Activated T-helper 17 cell treated with anti-CD3 and anti-CD28 coated beads, Interleukin-2, amount 50 U/mL, for 72 hours (primary cell): Measurements from ENCODE around the gene PUS7L. TPM values are rescaled to one million over a fixed set of nuclear protein-coding genes. Genes with fewer than 3 reads are reported as not detected.
"Not testable (repeated sequence)": the region's sequence is repeated elsewhere in the genome, so short reads cannot be mapped to it uniquely, and the experiment has no call there.

Source experiments
- ATAC-seq: fragments of 150-1000 bp; cut with Tn5 transposase; replicated peaks from 2 replicates; pipeline ENCODE4 v1.10.0; 2021; ENCODE audit warnings: mild to moderate bottlenecking, moderate library complexity
- H3K27ac Mint-ChIP-seq: one replicate; pipeline ENCODE4 v1.8.0; 2022; ENCODE audit warnings: mixed read lengths
- H3K27me3 Mint-ChIP-seq: one replicate; pipeline ENCODE4 v1.8.0; 2022; ENCODE audit warnings: mixed read lengths
- H3K36me3 Mint-ChIP-seq: one replicate; pipeline ENCODE4 v1.8.0; 2022; ENCODE audit warnings: low read depth, mild to moderate bottlenecking, mixed read lengths
- H3K4me1 Mint-ChIP-seq: one replicate; pipeline ENCODE4 v1.8.0; 2022; ENCODE audit warnings: mixed read lengths
- H3K4me3 Mint-ChIP-seq: one replicate; pipeline ENCODE4 v1.8.0; 2022; ENCODE audit warnings: mild to moderate bottlenecking, mixed read lengths
- H3K9me3 Mint-ChIP-seq: one replicate; pipeline ENCODE4 v1.8.0; 2022; ENCODE audit warnings: mixed read lengths
- total RNA-seq, 2 donors: library from RNA; stranded (reverse); gene quantifications; one replicate each; pipeline ENCODE4 v1.2.3, GENCODE V29; 2022

The PUS7L gene
- total RNA-seq, 2 donors from 2014 or later, result 18.6 to 22.4 TPM

DNA sequence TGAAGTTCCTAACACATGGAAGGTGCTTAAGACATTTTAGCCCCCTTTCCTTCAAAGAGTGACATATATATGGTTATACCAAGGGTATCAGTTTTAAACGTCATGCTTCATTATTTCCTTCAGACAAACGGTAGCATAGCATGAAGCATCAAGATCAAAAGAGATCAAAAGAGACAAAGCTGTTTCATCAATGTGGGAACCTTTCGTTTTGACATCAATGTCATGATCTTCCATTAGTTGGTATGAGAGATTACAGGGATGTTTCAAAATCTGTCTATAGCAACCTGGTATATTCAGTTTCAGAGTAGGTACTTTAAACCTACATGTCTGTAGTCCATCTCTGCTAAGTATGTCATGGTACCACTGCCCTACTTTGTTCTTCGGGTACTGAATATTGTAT lies 28.3 kb downstream of the PUS7L start:
- H3K27ac Mint-ChIP-seq, result no peak overlapping the region
- no peaks in the 10 kb centered on the region for H3K9me3 Mint-ChIP-seq
- H3K4me3 Mint-ChIP-seq, result no peak overlapping the region
- H3K27me3 Mint-ChIP-seq, result no peaks in the 10 kb centered on the region
- H3K36me3 Mint-ChIP-seq, result peaks cover 82% of the 10 kb centered on the region
- no peaks in the 10 kb centered on the region for H3K4me1 Mint-ChIP-seq
- ATAC-seq, result peak; percentile 75

DNA sequence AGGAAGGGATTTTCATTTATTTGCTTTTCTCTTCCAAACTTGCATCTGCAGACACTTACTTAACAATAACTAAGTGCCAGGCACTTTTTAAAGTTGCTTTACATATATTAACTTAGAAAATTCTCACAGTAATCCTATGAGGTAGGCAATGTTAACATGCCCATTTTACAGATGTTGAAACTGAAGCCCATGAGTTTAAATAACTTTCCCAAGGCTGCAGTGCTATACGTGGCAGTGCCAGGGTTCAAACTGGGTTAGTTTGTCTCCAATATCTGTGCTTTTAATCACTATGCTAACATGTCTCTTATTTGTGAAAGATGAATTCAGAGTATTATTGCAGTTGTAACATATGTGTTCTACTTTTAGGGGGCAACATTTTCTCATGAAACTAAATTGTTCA lies 29.9 kb downstream of the PUS7L start:
- no peak for ATAC-seq
- no peak overlapping the region for H3K4me3 Mint-ChIP-seq
- no peaks in the 10 kb centered on the region for H3K27me3 Mint-ChIP-seq
- no peak overlapping the region for H3K27ac Mint-ChIP-seq
- no peaks in the 10 kb centered on the region for H3K9me3 Mint-ChIP-seq
- H3K36me3 Mint-ChIP-seq, result peaks cover 74% of the 10 kb centered on the region
- no peaks in the 10 kb centered on the region for H3K4me1 Mint-ChIP-seq

- Mint-ChIP-seq H3K4me1 (no peaks in the 10 kb centered on the region), H3K9me3 (no peaks in the 10 kb centered on the region), H3K4me3 (no peak overlapping the region), H3K27me3 (no peaks in the 10 kb centered on the region), H3K36me3 (peaks cover 69% of the 10 kb centered on the region), H3K27ac (no peak overlapping the region)
- ATAC-seq, result no peak
These were observed 30.5 kb downstream of the PUS7L start for GRCh38 chr12:43728117-43728516.

DNA sequence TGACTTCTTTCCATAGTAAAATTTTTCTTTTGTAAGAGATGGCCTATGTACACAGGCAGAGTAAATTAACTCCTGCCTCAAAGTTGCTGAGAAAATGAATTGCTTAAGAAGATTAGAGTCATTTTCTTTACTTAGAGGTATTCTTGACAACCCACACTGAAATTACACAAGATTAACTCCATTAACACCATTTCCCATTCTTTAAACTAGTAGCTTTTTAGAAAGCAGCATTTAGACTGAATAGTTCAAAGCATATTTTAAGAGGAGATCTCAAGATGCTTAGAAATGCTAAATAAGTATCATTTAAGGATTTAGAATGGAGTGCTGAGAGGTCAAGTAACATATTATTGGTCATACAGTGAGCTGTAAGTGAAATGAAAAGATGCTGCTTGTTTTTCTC lies 35.5 kb downstream of the PUS7L start:
- H3K27ac Mint-ChIP-seq, result no peak overlapping the region
- peaks cover 25% of the 10 kb centered on the region for H3K36me3 Mint-ChIP-seq

GRCh38 chr12:43722621-43723020 lies 36.0 kb downstream of the PUS7L start:
- no peak overlapping the region for H3K4me3 Mint-ChIP-seq
- H3K27ac Mint-ChIP-seq, result no peak overlapping the region

More for the DNA sequence above, 35.5 kb downstream of the PUS7L start:
- Mint-ChIP-seq H3K4me1 (no peaks in the 10 kb centered on the region), H3K27me3 (no peaks in the 10 kb centered on the region), H3K4me3 (no peak overlapping the region), H3K9me3 (no peaks in the 10 kb centered on the region)
- ATAC-seq, result no peak

DNA sequence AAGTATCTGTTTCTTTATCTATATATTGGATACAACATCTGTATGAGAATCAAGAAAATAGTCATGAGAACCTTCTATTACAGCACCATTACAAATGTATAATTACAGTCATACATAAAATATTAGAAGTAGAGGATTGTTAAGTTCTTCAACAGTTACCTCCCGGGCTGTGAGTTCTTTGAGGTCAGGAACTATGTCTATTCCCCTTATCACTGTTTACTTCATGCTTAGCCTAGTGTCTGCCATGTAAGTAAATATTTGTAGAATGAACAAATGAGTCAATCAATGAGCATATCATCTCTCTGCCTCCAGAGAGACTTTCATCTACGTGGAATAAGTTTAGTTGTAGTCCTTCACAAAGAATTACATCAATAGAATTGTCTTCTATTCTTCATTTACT lies 47.2 kb downstream of the PUS7L start:
- H3K27ac Mint-ChIP-seq, result no peak overlapping the region
- peaks cover 9% of the 10 kb centered on the region for H3K9me3 Mint-ChIP-seq
- peaks cover 18% of the 10 kb centered on the region for H3K27me3 Mint-ChIP-seq
- ATAC-seq, result no peak
- H3K4me3 Mint-ChIP-seq, result no peak overlapping the region
- no peaks in the 10 kb centered on the region for H3K4me1 Mint-ChIP-seq
- no peaks in the 10 kb centered on the region for H3K36me3 Mint-ChIP-seq

More at GRCh38 chr12:43722621-43723020, 36.0 kb downstream of the PUS7L start:
- Mint-ChIP-seq H3K9me3 (no peaks in the 10 kb centered on the region), H3K36me3 (peaks cover 25% of the 10 kb centered on the region), H3K4me1 (no peaks in the 10 kb centered on the region), H3K27me3 (no peaks in the 10 kb centered on the region)
- ATAC-seq, result no peak

DNA sequence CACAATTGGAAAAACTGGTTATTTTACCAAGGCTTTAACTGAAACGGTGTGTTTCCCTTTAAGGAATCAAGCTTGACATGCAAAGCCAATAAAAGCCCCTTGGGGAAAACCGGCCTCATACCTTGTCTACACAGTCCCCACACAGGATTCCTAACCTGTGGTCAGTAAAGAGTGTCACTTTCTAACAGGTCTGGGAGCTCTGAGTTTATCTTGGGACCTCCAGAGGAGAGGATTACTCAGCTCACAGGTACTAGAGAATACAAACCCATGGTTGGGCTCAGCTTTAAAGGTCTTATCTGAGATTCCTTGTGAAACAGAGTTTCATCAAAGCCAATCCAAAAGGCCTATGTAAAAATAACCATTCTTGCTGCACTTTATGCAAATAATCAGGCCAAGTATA lies 54.8 kb downstream of the PUS7L start:
- not testable (repeated sequence) for H3K4me3 Mint-ChIP-seq, H3K27ac Mint-ChIP-seq, H3K36me3 Mint-ChIP-seq, H3K27me3 Mint-ChIP-seq, H3K4me1 Mint-ChIP-seq, H3K9me3 Mint-ChIP-seq, ATAC-seq

DNA sequence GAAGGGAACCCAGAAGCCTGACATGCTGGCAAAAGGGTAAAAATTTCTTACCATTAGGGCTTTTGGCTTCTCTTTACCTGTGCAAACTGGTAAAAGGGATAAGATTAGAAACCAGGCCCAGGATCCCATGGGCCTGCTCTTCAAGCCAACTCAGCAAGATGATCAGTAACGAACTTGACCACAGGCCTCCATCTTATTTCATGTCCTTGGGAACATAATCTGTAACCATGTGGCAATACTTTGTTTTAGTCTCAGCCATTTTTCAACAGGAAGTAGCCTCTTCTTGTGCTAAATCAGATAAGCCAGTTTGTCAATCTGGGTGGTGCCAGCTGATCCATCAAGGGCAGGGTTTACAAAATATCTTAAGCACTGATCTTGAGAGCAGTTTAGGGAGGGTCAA lies 57.4 kb downstream of the PUS7L start:
- H3K9me3 Mint-ChIP-seq, H3K27me3 Mint-ChIP-seq, ATAC-seq, H3K27ac Mint-ChIP-seq, H3K4me1 Mint-ChIP-seq, H3K4me3 Mint-ChIP-seq, H3K36me3 Mint-ChIP-seq: not testable (repeated sequence)

DNA sequence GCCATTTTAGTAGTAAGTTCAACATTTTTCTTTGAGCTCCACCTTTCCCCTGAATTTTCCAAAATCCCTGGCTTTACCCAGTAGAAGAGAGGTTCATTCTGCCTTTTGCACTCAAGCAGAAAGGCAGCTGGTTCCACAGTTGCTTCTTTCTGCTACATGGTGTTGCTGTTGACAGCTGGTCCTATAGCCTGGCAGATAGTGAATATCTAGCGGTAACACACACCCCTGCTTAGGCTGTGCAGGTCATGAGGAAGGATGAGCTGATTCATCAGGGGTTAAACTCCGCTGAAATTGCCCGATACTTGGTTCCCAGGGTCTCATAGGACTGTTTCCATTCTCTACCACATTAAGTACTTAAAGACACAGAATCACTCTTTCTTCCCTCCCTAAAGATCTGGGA lies 62.4 kb downstream of the PUS7L start:
- Mint-ChIP-seq H3K4me1 (no peaks in the 10 kb centered on the region), H3K27ac (no peak overlapping the region), H3K4me3 (no peak overlapping the region), H3K9me3 (no peaks in the 10 kb centered on the region), H3K27me3 (no peaks in the 10 kb centered on the region), H3K36me3 (no peaks in the 10 kb centered on the region)
- ATAC-seq, result no peak

- Mint-ChIP-seq H3K27ac (no peak overlapping the region), H3K27me3 (peaks cover 3% of the 10 kb centered on the region), H3K4me1 (no peaks in the 10 kb centered on the region), H3K4me3 (no peak overlapping the region), H3K36me3 (no peaks in the 10 kb centered on the region), H3K9me3 (no peaks in the 10 kb centered on the region)
- ATAC-seq, result no peak
These were observed 63.7 kb downstream of the PUS7L start for GRCh38 chr12:43694879-43695278.

DNA sequence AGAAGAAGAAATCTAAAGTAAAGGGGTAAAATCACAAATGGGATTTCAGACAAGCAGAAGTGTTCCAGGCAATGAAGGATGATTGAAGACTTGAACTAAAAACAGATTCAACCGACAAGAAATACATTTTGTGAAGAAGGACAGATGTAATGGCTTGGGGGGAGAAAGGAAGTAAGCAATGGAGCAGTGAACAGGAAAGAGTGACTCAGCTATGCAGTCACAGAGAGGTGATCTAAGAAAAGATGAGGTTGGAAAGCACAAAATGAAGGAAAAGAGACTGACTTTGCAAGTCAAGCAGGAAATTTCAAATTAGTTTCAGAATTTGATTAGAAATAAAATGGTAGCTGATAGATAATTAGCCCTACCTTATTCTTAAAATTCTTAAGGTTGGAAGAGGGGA lies 66.5 kb downstream of the PUS7L start:
- no peak for ATAC-seq
- Mint-ChIP-seq H3K27ac (no peak overlapping the region), H3K4me1 (no peaks in the 10 kb centered on the region), H3K36me3 (no peaks in the 10 kb centered on the region), H3K27me3 (peaks cover 15% of the 10 kb centered on the region), H3K4me3 (no peak overlapping the region), H3K9me3 (no peaks in the 10 kb centered on the region)

DNA sequence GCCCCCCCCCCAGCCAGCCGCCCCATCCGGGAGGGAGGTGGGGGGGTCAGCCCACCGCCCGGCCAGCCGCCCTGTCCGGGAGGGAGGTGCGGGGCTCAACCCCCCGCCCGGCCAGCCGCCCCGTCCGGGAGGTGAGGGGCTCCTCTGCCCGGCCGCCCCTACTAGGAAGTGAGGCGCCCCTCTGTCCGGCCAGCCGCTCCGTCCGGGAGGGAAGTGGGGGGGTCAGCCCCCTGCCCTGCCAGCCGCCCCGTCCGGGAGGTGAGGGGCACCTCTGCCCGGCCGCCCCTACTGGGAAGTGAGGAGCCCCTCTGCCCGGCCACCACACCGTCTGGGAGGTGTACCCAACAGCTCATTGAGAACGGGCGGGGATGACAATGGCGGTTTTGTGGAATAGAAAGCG lies 73.1 kb downstream of the PUS7L start:
- not testable (repeated sequence) for H3K9me3 Mint-ChIP-seq, H3K36me3 Mint-ChIP-seq, H3K27ac Mint-ChIP-seq, ATAC-seq, H3K4me1 Mint-ChIP-seq, H3K4me3 Mint-ChIP-seq
- H3K27me3 Mint-ChIP-seq, result peaks cover 13% of the 10 kb centered on the region

DNA sequence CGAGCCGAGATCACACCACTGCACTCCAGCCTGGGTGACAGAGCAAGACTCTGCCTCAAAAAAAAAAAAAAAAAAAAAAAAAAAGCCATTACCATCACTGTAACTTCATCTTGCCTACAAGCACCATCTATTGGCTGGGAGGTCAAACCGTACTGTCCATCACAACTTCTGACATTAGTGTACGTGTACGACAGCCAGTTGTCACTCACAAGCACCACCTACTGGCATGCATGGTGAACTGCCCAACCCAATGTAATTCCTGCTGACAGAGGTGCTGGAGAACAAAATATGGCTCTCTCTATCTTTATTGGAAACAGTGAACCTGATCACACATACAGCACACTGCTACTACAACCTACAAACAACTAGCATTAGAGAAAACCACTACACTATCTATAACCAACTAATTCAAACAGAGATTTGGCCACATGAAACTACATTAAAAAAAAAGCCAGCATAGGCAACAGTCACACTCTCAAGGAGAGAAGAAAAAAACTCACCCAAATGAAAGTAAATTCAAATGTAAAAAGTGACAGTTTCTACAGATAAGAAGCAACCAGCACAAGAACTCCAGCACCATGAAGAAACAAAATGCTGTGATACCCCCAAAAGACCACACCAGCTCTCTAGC lies 82.3 kb downstream of the PUS7L start:
- Mint-ChIP-seq H3K36me3 (no peaks in the 10 kb centered on the region), H3K9me3 (no peaks in the 10 kb centered on the region), H3K27me3 (peaks cover 18% of the 10 kb centered on the region), H3K27ac (no peak overlapping the region), H3K4me3 (no peak overlapping the region), H3K4me1 (no peaks in the 10 kb centered on the region)
- peak; percentile 53 for ATAC-seq

DNA sequence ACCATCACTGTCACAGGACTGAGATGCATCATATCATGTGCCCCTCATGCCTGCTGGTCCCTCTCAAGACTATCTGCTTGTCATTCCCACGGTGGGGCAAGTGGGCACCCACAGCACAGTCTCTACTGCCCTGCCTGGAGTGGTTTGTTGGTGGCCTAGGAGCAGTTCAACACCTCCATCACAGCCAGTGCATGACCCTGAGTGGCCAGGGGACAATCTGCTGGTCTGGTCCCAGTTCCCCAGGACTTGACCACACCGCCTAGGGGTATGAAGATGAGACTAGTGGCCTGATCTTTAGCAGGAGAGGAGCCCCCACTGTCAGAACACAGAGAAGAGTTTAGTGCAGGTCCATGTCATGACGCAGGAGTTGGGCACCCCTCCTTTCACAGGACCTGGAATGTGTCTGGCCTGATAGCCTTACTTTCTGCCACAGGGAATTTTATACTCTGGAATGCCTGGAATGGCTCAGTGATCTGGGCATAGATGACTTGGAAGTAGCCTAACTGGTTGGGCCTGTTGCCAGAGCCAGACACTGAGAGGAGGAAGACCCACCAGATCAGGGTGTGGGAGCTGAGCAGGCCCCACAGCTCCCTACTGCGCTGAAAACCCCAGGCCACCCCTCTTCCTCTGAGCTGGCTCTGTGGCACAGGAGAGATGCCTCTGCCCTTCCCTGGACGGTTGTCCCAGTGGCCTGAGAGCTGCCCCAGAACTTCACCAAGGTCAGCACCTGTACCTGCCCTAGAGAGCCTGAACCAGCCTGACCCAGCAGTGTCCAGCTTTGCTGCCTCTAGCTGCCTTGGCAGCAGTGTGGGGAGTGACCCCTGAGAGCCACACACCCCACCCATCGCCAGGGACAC lies 83.3 kb downstream of the PUS7L start:
- H3K36me3 Mint-ChIP-seq, result no peaks in the 10 kb centered on the region
- no peak overlapping the region for H3K4me3 Mint-ChIP-seq
- H3K4me1 Mint-ChIP-seq, result no peaks in the 10 kb centered on the region
- H3K27ac Mint-ChIP-seq, result no peak overlapping the region
- H3K9me3 Mint-ChIP-seq, result no peaks in the 10 kb centered on the region
- ATAC-seq, result no peak
- peaks cover 18% of the 10 kb centered on the region for H3K27me3 Mint-ChIP-seq

- no peaks in the 10 kb centered on the region for H3K36me3 Mint-ChIP-seq
- H3K27me3 Mint-ChIP-seq, result peaks cover 6% of the 10 kb centered on the region
- H3K9me3 Mint-ChIP-seq, result no peaks in the 10 kb centered on the region
- no peak overlapping the region for H3K4me3 Mint-ChIP-seq
- ATAC-seq, result no peak
- no peaks in the 10 kb centered on the region for H3K4me1 Mint-ChIP-seq
- H3K27ac Mint-ChIP-seq, result no peak overlapping the region
These were observed 89.2 kb downstream of the PUS7L start for GRCh38 chr12:43669373-43669772.
